SH-SY5Y (cell line): ENCODE results near the gene ARID3A.

Source experiments
- GATA2 ChIP-seq: IDR thresholded peaks from 2 replicates; pipeline ENCODE4 v1.6.1; 2011; ENCODE audit warnings: mild to moderate bottlenecking, low read depth, low read length
- GATA3 ChIP-seq: IDR thresholded peaks from 2 replicates; pipeline ENCODE4 v1.6.1; 2011; ENCODE audit warnings: low read depth, mild to moderate bottlenecking, low read length, moderate library complexity

- TF ChIP-seq GATA3 (no peak), GATA2 (peak; percentile 79)
Observed at GRCh38 chr19:940591-941291, 14.9 kb downstream of the ARID3A start.
